Fibroblast of skin of right quadriceps (primary cell): Measurements from ENCODE around the gene CHIC2.
A peak's percentile ranks its signal among the peaks of the same experiment; 100 is the strongest.
"Not testable (repeated sequence)": the region's sequence is repeated elsewhere in the genome, so short reads cannot be mapped to it uniquely, and the experiment has no call there.

Experiments used
- DNase-seq: peaks from one replicate; pipeline ENCODE4 v3.0.0-alpha.2; 2013

Gene CHIC2

DNA sequence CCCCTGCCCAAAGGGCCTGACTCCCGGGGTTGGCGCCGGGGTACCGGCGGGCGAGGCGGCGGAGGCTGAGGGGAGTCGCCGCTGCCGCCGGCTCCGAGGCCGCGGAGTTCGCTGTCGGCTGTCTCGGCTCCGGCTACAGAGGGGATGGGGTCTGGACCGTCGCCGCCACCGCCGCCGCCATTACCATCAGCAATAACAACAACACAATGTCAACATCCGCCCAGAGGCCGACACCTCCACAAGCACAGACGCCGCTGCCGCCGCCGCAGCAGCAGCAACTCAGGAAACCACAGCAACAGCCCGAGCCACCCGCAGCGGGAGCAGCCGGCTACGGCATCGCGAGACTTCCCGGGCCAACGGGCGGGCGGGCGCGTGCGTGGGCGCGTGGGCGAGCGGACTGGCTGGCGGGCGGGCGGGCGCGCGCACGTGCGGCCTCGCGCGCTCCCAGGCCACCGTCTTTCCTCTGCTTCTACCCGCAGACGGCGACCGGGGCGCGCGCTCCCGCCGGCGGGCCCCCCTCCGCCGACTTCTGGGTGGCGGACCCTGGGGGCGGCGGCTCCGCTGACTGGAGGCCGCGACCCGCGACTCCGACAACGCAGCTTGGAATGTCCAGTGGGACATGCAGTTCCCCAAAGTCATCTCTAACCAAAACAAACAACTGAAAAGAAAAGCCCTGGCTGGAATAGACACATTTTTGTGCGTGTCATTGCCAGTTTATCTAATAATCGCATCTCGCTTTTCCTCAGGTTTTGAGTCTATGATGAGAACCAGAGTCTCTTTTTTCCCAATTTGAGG is at the start of gene CHIC2:
TSS of gene CHIC2 (minus strand) at position 289 of the 795 bp plus-strand sequence. CDS start 305 bp downstream, outside the sequence.
- DNase-seq = peak; percentile 95

DNA sequence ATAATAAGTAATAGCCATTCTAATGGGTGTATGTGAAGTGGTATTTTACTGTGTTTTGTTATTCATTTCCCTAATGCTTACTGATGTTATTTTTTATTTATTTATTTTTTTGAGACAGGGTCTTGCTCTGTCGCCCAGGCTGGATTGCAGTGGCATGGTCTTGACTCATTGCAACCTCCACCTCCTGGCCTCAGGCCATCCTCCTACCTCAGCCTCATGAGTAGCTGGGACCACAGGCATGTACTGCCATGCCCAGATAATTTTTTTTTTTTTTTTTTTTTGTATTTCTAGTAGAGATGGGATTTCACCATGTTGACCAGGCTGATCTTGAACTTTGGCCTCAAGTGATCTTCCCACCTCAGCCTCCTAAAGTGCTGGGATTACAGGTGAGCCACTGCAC is 48.8 kb upstream of the CHIC2 start:
- DNase-seq = not testable (repeated sequence)

DNA sequence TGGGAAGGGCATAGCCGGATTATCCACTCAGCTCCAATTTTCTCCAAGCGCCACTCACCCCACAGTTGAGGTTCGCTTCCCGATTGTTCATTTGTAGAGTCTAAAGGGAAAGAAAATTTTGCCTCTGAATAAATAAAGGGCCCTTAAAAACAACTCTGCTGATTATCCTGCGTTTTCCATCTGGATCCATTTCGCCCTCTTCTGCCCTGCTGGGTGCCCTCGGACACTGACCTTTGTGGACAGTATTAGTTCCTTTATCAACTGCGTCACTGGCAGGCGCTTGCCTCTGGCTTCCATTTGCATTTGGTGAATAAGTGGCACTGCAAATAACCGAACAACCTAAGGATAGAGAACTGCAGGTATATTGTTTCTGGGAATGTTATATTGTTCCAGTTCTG is 45.6 kb upstream of the CHIC2 start:
- no peak for DNase-seq

DNA sequence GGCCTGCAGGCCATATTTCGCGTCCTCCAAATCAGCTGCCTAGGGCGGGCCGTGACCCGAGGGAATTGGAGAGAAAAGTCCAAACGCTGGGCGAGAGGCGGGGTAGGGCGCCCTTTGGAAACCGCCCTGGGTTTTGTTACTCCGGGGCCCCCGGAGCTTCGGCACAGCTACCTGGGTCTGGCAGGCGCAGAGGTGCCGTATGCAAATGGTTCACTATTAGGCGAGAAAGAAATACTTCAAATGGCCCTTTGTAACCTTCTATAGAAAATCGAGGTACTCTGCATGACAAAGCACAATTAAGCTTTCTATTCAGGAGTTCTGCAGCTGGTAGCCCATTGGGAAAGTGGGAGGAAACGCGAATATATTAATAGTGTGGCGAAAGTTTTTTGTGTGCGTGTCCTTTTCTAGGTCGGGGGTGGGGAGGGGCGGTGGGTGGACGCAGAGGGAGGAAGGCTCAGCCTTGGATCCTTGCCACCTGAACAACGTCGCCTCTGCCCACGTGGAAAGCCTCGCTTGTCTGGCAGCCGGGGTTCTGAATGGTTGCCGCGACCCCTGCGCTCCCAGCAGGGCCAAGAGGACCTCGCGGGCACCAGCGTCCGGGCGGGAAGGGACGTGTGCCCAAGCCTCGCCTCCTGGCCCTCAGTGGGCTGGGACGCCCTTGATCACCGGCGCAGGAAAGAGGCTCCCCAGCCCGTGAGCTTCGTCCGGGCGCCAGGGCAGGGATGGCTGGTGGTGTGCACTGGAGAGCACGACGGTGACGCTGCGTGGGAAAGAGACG is 45.0 kb upstream of the CHIC2 start:
- no peak for DNase-seq

DNA sequence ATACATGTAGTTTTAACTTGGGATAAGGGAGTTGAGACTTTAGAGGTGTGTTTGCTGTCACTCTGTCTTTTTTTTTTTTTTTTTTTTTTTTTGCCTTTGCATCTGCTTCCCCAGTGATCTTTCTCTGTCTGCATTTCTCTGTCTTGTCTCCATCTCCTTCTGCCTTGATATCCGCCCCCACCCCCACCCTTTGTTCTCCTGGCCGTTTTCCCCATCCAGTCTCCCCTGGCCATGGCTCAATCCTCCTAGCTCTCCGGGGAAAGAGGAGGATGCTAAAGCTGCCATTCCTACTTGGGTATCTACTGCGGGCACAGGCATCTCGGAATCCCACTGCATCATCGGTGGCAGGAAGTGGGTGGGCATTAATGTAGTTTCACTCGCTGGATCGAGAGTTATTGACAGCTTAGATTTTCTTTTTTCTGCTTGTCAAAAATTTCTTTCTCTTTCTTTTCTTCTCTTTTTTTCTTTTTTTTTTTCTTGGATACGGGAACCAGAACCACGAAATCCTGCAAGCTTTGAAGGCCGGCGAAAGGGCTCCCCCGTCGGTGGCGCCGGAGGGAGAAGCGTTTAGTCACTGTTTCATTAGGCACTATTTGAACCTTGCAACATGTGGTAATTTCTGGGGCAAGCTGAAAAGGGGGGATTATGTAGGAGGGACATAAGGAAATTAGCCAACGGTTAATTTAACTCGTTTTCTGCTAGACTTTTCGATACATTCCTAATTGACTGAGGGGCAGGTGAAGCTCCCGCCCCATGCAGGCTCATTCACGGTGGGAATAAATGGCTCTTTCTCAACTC is 43.7 kb upstream of the CHIC2 start:
- DNase-seq = no peak

DNA sequence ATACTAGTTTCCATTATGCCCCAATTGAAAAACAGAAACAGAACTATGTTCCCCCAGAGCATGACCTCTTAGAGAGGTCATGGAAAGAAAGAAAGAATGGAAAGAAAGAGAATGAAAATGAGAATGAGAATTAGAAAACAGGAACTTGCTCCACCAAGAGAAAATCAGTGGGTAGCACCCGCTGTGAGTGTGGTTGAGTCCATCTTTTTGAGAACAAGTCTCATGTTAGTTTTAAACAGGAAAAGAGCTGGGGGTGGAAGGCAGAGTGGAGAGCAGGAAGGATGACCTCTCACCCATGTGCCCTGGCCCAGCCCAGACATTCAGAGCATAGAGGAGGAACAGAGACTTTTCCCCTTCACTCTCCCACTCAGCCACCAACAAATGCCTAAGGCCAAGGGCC is 40.5 kb upstream of the CHIC2 start:
- no peak for DNase-seq

DNA sequence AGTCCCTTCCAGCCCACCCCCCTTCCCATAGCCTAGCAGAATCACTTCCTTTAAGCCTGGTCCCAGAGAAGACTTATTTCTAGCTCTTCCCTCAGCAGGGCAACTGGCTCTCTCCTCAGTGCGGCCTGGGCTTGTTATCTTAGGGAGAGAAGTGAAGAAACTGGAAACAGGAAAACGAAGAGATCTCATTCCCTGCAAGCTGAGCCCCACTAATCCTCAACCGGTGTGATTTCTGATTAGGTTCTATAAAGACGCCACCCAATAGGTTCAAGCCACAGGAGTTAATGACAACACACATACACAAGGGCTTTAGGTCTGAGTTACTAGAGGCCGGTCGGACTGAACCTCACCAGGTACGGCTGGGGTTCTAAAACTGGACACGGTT is 38.8 kb upstream of the CHIC2 start:
- no peak for DNase-seq

DNA sequence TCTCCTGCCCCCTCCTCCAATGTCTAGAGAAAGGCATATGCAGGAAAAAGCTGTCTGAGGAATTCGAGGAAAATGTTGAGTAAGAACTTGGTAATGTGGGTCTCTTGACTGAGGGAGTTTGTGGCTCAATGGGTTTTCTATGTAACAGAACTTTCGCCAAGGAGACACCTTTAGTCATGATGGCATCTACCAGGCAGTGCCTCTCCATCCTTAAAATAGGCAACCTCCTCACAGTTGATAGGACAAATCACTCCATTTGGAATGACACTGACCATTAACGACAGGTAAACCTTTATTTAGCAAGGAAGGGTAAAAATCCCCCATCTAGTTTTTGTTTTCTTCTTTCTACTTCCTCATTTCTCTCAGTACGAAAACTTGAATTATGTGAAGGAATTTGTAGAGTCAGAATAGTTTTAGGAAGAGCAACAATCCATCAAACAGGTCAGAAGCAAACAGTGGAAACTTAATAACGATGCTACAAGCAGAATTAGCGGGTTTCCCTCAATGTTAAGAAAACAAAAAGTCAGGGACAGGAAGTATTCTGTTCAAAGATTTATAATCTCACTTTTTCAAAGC is 38.2 kb upstream of the CHIC2 start:
- no peak for DNase-seq

DNA sequence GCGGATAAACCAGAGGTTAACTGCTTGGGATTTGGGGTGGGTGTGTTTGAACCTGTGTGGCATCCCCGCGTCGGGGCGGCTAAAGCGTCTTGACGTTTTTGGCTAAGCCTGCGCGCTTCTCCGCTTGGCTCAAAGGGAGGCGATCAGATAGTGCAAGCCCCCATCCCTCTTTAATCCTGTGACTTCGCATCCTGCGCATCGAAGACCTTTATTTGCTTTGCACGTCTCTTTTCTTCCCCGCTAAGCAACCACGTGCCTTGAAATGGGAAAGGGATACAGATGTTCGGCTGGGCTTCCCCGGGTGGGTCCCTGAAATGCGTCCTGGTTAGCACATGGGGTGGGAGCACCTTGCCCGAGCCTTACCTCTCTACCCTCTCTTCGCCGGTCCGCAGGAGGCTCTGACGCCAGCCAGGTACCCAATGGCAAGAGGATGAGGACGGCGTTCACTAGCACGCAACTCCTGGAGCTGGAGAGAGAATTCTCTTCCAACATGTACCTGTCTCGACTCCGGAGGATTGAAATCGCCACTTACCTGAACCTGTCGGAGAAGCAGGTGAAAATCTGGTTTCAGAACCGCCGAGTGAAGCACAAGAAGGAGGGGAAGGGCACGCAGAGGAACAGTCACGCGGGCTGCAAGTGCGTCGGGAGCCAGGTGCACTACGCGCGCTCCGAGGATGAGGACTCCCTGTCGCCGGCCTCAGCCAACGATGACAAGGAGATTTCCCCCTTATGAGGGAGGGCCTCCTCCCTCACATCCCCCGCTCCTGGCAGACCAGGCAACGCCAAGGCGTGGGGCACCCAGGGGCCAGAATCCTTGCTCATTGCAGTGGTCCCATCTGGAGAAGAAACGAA is 37.0 kb upstream of the CHIC2 start:
- DNase-seq = no peak

DNA sequence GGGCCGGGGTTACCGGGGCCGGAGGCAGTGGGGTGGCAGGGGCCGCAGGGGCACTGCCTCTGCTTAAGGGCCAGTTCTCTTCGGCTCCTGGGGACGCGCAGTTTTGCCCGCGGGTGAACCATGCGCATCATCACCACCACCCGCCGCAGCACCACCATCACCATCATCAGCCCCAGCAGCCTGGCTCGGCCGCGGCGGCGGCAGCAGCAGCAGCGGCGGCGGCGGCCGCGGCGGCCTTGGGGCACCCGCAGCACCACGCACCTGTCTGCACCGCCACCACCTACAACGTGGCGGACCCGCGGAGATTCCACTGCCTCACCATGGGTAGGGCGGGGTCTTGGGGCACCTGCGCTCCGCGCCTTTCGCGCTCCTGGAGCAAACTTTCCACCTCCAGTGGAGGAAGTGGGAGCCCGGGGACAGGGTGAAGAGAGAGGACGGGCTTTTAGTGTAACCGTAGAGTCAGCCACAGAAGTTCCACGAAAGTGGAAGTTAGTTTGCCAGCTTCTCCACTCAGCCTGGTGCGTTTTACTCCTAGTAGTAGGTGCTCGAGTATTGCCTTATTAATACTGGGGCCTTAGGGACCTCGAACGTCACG is 36.3 kb upstream of the CHIC2 start:
- DNase-seq = no peak

DNA sequence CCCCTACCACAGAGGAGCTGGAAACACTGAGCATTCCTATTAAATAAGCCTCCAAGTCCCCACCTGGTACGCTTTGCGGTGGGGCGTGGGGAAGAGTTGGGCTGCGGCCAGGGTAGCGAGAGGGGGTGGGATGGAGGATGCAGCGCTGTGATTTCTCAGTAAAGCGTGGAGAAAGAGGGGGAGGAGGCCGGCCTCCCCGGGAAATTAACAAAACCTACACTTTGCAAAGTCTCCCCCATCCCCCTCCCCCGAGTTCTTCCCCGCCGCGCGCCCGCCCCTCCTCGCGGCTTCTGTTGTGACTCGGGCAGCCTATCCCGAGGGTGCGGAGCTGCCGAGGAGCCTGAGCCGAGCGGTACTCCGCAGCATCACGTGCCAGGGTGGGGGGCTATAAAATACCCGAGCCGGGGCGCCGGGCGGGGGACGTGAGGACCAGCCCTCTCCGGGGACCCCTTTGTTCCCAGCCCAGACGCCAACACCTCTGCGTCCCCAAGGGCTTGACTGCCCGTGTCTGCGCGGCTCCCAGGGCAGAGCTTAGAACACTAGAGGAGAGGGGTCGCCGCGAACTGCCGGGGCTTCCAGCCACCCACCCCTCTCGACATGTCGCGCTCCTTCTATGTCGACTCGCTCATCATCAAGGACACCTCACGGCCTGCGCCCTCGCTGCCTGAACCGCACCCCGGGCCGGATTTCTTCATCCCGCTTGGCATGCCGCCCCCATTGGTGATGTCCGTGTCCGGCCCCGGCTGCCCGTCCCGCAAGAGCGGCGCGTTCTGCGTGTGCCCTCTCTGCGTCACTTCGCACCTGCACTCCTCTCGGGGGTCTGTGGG is 35.6 kb upstream of the CHIC2 start, which contains the start of gene GSX2:
TSS of gene GSX2 (plus strand) at position 416 of the 827 bp plus-strand sequence. CDS start at position 598, 182 bp downstream.
- DNase-seq = no peak

DNA sequence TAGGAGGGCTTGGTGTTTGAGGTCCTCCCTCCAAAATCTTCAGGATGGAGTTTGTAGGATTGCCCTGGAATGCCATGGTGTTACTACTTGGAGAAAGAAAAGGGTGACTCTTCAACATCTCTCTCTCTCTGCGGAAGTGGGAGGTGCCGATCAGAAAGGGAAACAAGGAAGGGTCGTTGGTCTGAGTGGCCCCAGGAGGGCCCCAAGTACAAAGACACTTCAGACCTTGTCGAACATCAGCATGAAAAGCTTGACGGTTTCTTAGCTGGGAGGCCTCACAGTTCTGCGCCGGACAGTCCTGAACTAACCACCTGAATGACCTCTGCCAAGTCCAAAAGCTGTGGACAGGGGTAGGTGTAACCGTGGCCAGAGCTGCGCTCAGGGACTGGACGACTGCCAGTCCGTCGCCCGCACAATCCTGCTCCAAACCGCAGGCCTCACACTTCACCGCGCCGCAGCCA is 34.9 kb upstream of the CHIC2 start:
- no peak for DNase-seq

DNA sequence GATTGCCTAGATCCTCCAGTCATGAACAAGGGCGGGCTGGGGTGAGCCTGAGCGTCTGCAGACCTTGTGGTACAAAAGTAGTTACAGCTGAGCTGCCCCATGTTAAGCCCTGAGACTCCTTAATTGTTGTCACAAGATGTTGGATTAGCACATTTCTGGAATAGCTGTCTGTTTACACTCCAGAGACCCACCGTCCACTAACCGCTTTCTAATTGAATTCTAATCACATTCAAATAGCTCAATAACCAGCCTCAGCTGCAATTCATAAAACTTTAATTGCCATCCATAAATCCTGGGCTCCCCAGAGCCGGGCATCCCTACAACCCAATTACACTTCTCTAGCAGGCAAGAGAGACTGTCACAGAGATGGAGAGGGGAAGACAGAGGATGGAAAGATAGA is 34.0 kb upstream of the CHIC2 start:
- peak; percentile 59 for DNase-seq

DNA sequence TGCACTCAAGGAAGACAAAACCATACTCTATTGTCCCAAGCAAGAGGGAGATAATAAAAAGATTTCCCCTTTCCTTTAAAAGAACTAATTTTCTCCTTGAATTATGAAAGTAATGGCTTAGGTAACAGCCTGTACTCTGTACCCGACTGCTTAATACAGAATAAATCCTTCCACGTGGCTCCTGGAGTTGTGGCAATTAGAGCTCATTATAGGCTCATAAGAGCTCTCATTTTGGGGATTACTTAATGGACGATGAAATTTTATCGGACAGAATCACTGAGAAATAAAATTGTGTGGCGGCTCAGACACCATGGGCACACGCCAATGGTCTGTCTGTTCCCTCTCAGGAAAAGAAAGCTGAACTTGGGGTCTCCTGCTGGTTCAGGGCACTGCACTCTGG is 32.7 kb upstream of the CHIC2 start:
- DNase-seq = no peak

DNA sequence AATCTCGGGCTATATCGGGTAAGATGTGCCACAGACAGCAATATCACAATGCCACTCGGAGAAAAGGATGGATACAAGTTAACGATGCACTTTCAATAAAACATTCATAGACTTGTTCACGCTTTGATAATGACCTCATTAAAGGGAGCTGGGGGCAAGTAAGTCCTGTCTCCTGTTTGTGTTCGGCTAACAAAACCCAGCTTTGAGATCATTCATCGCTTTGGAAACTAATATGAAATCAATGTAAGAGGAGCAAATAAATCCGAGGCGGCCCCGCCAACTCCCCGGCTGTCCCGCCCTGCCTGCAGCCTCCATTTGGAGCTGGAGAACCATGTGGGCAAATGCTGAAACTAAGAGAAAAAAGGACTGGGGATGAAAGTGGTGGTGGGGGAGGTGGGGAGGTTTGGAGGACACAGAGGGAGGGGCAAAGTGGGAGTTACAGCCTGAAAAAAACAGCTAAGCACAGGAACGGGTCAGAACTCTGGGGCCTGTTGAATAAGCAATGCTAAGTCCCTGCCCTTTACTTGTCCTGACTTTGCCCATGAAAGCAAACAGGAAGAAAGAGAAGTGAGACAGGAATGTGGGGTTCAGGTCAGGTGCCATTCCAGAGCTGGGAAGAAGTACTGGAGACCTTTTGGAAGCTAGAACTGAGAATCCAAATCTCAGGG is 32.0 kb upstream of the CHIC2 start:
- no peak for DNase-seq

DNA sequence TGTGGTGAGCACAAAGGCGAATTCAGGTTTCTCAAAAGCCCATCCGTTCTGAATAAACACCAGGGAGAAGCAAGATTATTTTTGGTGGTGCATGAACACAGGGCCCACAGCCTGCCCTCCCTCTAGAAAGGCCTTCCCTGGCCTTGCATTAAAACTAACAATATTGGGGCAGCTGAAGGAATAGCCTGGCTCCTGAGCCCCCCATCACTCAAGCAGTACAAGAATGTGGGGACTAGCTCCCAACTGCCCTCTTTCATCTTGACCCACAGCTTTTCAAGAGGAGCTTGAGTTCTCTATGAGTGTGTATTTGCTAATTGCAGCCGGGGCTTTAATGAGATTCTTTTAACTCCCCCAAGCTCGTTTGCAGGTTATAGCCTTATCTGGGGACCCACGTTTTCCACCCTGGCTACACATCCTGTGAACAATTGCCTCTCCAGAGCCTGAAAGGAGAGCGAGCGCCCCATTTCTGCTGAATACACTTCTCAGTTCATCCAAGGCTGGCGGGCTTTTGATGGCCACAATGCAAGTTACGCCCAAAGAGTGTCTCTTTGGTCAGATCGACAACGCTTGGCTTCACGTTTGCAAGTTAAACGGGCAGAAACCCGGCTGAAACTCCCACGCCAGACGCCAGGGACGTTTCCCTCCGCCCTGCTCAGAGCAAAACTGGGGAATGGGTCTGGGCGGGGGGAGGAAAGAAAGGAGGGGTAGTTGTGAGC is 30.9 kb upstream of the CHIC2 start:
- no peak for DNase-seq

DNA sequence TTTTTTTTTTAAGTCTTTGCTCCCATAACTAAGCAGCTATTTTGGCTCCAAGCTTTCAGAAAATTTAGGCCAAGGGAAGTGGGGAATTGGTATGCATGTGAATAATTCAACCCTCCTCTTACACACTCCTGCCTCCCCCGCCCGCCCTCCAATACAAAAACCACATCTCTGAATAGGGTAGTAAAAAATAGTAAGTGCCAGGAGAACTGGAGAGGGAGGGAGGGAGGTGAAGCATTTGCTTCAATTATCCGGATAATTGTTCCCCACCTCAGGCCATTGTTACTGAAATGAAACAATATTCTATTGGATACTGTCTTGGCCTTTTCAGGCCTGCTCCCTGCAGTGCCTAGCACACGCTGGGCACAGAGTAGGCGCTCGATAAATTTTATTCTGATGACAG is 30.0 kb upstream of the CHIC2 start:
- DNase-seq = peak; percentile 27

DNA sequence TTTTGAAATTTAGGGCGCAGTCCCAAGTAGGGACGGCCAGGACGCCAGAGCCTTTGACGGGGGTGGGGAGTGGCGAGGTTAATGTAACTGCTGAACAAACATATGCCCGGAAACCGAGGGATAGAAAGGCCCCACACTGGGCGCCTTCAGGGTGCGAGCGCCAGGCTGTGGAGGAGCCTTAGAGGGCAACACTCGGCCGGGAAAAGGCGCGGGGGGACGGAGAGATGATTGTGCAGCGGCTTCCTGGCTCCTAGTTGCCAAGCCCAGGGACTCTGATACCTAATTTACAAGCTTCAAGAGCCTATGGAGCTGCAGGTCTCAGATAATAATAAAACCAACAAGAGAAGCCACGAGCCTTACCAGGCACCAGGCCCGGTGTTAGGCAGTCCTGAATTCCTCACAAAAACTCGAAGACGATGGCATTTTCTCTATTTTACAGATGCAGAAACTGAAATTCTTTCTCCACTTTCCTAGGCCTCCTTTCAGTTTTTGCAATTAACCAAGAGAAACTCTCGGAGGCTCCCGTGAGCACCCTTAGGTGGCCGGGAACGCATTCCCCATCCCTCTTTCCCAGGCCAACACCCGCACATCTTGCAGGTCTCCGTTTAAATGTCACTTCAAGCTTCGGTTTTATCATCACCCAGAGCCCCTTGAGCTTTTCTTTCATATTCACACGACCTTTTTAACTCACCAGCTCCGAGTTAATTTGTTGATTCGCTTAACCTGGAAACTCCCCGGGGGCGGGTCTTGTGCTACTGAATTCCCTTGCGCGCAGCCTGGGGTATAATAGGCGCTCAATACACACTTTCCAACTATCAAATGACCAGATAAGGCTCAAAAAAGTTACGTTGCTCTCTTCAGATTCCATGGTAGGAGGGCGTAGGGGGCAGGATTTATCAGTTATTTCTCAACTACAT is 29.2 kb upstream of the CHIC2 start:
- no peak for DNase-seq
